Measurements from ENCODE around the gene ASCC1. TPM values are rescaled to one million over a fixed set of nuclear protein-coding genes. Genes with fewer than 3 reads are reported as not detected.
"Not testable (repeated sequence)": the region's sequence is repeated elsewhere in the genome, so short reads cannot be mapped to it uniquely, and the experiment has no call there.

Gene ASCC1
- total RNA-seq, 4 donors from 2014 or later = 24.4 to 42.4 (median 35.2) TPM

DNA sequence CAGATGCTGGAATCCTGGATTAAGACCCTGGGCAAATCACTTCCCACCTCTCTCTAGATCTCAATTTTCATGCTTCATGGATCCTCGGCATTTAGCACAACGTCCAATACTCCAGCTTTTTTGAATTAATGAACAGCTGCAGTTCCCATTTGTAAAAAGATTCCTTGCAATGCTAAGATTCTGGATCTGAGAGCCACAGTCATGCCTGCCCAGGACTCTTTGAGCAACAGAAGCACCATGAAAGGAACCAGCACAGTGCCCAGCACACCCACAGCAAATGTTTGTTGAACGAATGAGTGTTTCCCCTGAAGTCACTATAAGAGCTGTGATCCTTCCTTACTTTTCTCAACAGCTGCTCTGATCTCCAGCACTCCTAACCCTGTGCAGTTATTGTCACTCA lies 36.9 kb upstream of the ASCC1 start:
- no peak for TF ChIP-seq POLR2A (IDR thresholded peaks at IDR 0.05)
- TF ChIP-seq EP300 (IDR thresholded peaks at IDR 0.05) = no peak
- TF ChIP-seq POLR2AphosphoS5 (IDR thresholded peaks at IDR 0.05) = no peak
- no peak for TF ChIP-seq CTCF (IDR thresholded peaks at IDR 0.05)
- peak overlapping the region; percentile 84 to 96 (median 93) for H3K27ac ChIP-seq
- H3K27me3 ChIP-seq = no peaks in the 10 kb centered on the region
- H3K4me1 ChIP-seq = peaks cover 32 to 96% (median 86%) of the 10 kb centered on the region in 3 donors
- no peak for ATAC-seq
- H3K36me3 ChIP-seq = no peaks in the 10 kb centered on the region
- no peak overlapping the region for H3K4me3 ChIP-seq
- WGBS, 2 donors (ENCODE audit: low coverage in 1 of 2) = 56 to 60% methylated on average over 1 of the region's 3 CpGs
- no peaks in the 10 kb centered on the region for H3K9me3 ChIP-seq

GRCh38 chr10:72251635-72252034 lies 35.6 kb upstream of the ASCC1 start:
- Histone ChIP-seq H3K36me3 (no peaks in the 10 kb centered on the region), H3K4me1 (peaks cover 45 to 100% (median 91%) of the 10 kb centered on the region in 3 donors), H3K4me3 (no peak overlapping the region), H3K9me3 (no peaks in the 10 kb centered on the region), H3K27me3 (no peaks in the 10 kb centered on the region), H3K27ac (peak overlapping the region in 3 of 4 donors; percentile 86 to 94 (median 92))
- TF ChIP-seq POLR2AphosphoS5 (IDR thresholded peaks at IDR 0.05) (no peak), EP300 (IDR thresholded peaks at IDR 0.05) (no peak), CTCF (IDR thresholded peaks at IDR 0.05) (no peak), POLR2A (IDR thresholded peaks at IDR 0.05) (no peak)
- WGBS, 2 donors (ENCODE audit: low coverage in 1 of 2) = 70 to 94% methylated on average over 2 to 6 of the region's 6 CpGs
- ATAC-seq = no peak

DNA sequence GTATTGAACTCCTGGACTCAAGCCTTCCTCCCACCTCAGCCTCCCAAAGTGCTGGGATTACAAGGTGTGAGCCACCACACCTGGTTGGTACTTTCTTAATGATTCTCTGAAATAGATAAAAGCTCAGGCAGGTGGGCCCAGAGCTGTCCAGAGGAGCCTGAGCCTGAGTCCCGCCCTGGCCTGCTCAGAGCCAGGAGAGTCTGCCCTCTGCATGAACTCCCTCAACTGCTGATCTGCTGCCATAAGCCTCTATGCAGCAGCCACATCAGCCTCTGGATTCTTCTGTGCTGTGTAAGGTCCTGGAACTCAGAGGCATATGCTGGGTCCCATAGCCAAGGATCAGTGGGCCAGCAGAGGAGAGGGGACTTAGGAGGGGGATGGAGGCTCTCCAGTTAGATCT lies 34.6 kb upstream of the ASCC1 start:
- H3K27me3 ChIP-seq = no peaks in the 10 kb centered on the region
- TF ChIP-seq POLR2AphosphoS5 (IDR thresholded peaks at IDR 0.05) (peak; percentile 56), CTCF (IDR thresholded peaks at IDR 0.05) (no peak)
- H3K4me1 ChIP-seq = peaks cover 54 to 100% (median 91%) of the 10 kb centered on the region in 3 donors
- H3K36me3 ChIP-seq = no peaks in the 10 kb centered on the region
- no peak overlapping the region for H3K4me3 ChIP-seq
- WGBS, 2 donors (ENCODE audit: low coverage in 1 of 2) = no CpG with 5 or more reads among the region's 1 CpG
- H3K9me3 ChIP-seq = no peaks in the 10 kb centered on the region
- H3K27ac ChIP-seq = peak overlapping the region; percentile 66 to 94 (median 89)
- ATAC-seq = peak; percentile 39

DNA sequence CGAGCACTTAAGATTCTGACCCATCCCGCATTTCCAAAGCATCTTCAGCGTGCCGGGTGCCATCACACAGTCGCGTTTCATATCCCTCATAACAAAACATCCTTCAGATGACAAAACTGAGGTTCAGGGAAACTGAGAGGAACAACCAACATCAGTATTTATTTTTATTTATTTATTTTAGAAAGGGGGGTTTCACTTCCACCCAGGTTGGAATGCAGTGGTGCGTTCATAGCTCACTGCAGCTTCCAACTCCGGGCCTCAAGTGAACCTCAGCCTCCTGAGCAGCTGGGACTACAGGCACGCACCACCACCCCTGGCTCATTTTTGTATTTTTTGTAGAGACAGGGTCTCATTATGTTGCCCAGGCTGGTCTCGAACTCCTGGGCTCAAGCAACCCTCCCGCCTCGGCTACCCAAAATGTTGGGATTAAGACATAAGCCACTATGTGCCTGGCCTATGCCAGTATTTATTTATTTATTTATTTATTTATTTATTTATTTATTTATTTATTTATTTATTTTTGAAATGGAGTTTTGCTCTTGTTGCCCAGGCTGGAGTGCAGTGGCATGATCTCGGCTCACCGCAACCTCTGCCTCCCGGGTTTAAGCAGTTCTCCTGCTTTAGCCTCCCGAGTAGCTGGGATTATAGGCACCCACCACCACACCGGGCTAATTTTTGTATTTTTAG lies 33.2 kb upstream of the ASCC1 start:
- peak overlapping the region; percentile 92 to 96 (median 95) for H3K27ac ChIP-seq
- 89 to 92% methylated on average over 13 to 16 of the region's 17 CpGs for WGBS, 2 donors (ENCODE audit: low coverage in 1 of 2)
- H3K36me3 ChIP-seq, ATAC-seq, H3K9me3 ChIP-seq, H3K27me3 ChIP-seq: not testable (repeated sequence)
- H3K4me1 ChIP-seq = peaks cover 52 to 100% (median 90%) of the 10 kb centered on the region in 3 donors
- peak overlapping the region in 1 of 2 donors; percentile 33 for H3K4me3 ChIP-seq

DNA sequence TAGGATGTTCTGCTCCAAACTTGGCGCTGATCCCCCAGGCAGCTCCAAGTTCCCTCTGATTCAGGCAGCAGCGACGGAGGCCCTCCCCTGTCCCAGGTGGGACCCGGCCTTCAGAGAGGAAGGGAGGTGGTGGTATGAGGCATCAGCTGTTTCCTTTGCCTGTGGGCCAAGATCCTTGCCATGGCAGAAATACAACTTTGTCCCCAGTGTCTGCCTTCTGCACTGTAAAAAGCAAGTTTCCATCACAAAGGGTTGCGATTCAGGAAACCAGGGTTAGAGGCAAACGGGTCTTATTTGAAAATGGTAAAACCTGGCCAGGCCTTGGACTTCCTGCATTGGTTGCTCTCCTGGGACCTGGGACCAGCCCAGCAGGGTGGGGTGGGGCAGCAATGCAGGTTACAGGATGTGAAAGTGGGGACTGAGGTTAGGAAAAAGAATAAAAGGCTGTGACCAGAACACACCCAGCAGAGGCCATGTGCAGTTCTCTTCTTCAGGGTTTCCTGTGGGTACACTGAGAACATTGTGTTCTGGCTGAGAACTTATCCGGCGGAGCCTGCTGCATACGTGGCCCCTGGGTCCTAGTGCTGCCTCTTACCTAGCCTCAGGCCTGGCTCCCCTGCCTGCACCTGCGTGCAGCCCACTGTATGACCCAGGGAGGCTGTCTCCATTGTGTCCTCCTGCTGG lies 32.5 kb upstream of the ASCC1 start:
- TF ChIP-seq POLR2AphosphoS5 (IDR thresholded peaks at IDR 0.05) = peak; percentile 97
- TF ChIP-seq CTCF (IDR thresholded peaks at IDR 0.05) = peak in 1 of 4 experiments; percentile 21
- peak; percentile 79 for TF ChIP-seq EP300 (IDR thresholded peaks at IDR 0.05)
- peak; percentile 49 to 52 for TF ChIP-seq POLR2A (IDR thresholded peaks at IDR 0.05)
- no peaks in the 10 kb centered on the region for H3K27me3 ChIP-seq
- H3K4me1 ChIP-seq = peaks cover 51 to 100% (median 90%) of the 10 kb centered on the region in 3 donors
- H3K9me3 ChIP-seq = no peaks in the 10 kb centered on the region
- H3K4me3 ChIP-seq = peak overlapping the region; percentile 10 to 33
- H3K27ac ChIP-seq = peak overlapping the region; percentile 92 to 96 (median 95)
- 0 to 13% methylated on average over 3 of the region's 10 CpGs for WGBS, 2 donors (ENCODE audit: low coverage in 1 of 2)
- ATAC-seq = peak; percentile 81
- H3K36me3 ChIP-seq = no peaks in the 10 kb centered on the region

Measured in gastroesophageal sphincter (tissue), 4 donors.